ENCODE results near the gene INPP1.
"Not testable (repeated sequence)": the region's sequence is repeated elsewhere in the genome, so short reads cannot be mapped to it uniquely, and the experiment has no call there.

The INPP1 gene, protein sequence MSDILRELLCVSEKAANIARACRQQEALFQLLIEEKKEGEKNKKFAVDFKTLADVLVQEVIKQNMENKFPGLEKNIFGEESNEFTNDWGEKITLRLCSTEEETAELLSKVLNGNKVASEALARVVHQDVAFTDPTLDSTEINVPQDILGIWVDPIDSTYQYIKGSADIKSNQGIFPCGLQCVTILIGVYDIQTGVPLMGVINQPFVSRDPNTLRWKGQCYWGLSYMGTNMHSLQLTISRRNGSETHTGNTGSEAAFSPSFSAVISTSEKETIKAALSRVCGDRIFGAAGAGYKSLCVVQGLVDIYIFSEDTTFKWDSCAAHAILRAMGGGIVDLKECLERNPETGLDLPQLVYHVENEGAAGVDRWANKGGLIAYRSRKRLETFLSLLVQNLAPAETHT

DNA sequence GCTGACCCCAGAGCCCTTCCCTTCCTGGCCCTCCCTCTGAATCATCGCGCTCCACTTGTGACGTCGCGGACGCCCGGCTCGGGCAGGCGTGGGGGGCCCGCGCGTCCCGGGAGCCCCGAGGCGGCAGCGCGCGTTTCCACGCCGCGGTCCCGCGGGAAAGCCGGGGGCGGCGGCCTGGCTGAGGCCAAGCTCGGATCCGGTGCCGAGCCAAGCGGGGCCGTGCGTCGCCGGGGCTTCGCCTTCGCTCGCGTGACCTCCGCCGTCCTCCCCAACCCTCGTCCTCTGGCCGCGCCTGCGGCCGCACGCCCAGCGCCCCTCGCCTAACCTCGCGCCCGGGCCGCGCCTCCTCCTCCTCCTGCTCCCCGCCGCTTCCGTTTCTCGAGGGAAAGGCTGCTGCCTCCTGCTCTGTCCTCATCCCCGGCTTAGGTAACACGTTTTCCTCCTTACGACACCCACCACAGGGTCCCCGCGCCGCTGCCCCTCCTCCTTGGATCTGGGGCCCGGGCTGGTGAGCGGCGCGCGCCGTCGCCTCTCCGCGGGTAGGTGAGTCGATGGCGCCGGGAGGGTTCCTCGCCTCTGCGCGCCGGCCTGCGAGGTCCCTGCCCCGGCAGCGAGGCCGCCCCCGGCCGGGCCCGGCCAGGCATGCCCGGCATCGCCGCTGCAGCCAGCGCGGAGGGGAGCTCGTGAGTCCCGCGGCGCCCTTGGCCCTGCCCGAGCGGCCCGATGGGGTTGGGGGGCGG is at the start of gene INPP1:
TSS of gene INPP1 (plus strand) at position 54 of the 740 bp plus-strand sequence. CDS start 16,514 bp downstream, outside the sequence.
- FAIRE-seq: no peak

DNA sequence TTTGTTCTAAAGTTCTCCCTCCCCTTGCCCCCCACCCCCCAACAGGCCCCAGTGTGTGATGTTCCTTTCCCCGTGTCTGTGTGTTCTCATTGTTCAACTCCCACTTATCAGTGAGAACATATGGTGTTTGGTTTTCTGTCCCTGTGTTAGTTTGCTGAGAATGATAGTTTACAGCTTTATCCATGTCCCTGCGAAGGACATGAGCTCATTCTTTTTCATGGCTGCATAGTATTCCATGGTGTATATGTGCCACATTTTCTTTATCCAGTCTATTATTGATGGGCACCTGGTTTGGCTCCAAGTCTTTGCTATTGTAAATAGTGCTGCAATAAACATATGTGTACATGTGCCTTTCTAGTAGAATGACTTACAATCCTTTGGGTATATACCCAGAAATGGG is 45.5 kb upstream of the INPP1 start:
- FAIRE-seq: not testable (repeated sequence)

DNA sequence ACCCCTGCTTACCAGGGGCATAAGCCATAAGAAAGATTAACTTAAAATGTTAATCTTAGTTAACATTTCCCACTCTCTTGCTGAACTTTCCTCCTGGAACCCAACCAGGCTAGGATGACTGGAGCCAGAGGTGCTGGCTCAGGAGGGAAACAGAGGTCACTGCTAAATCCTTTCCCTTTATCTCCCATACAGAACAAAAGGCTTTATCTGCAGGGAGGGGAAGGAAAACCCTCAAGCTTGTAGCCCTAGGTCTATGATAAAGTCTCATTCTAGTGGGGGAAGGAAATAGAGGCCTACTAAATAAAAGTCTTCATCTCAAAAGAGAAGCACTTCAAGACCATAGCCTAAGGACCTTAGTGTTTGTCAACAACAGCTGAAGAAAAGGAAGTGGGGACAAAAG is 42.4 kb upstream of the INPP1 start:
- FAIRE-seq: no peak

DNA sequence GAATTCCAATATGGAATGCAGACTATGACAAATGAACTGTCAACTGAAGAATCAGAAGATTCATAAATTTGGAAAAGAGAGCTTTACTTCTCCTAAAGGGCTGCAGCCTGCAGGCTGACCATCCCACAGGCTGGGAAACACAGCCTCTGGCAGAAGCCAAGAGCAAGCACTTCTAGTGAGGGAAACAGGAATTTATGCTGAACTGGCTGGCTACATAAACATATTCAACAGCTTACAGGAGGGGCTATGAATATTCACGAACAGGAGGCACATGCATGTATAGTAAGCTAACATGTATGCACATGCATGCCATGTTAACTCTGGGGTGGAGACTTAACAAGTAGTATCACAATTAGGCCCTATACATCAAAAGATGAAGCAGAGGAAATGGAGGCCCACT is 41.3 kb upstream of the INPP1 start:
- FAIRE-seq: no peak

DNA sequence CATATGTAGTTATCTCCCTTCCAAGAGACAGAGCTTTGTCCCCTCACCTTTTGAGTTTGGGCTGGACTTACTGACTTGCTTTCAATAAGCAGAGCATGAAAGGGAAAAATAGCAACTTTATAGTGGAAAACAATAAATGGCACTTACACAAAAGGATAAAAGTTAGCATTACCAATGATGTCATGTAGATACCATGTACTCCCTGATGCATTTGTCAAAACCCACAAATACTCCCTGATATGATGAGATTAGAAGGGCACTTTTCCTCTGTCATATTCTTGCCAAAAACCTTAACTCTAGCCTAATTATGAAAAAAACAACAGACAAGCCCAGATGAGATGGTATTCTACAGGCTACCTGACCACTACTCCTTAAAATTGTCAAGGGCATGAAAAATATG is 39.7 kb upstream of the INPP1 start:
- no peak for FAIRE-seq

DNA sequence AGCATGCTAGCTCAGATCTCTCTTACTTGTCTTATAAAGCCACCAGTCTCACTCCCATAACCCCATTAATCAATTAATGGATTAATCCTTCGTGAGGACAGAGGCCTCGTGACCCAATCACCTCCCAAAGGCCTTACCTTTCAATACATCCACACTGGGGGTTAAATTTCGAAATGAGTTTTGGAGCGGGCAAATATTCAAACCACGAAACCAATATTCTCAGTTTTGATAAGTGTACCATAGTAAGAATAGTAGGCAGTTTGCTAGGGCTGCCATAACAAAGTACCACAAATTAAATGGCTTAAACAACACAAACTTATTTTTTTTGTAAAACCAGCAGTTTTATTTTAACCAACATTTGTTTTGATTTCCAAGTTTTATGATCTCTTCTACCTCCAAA is 39.0 kb upstream of the INPP1 start:
- FAIRE-seq: peak; percentile 53

DNA sequence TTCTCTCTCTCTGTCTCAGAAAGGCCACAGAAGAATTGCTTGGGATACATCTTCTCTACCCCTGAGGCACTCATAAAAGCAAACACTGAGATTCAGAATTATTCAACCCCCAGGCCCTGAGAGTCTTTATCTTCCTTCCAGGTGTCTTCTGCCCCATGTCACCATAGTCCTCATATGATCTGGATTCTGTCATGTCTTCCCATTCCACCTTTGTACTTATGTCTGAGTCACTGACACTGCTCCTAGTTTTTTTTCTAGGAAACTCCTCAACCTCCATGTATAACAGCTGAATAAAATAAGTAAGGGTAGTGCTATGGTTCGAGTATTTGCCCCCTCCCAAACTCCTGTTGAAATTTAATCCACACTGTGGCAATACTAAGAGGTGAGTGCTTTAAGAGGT is 35.4 kb upstream of the INPP1 start:
- FAIRE-seq: no peak

DNA sequence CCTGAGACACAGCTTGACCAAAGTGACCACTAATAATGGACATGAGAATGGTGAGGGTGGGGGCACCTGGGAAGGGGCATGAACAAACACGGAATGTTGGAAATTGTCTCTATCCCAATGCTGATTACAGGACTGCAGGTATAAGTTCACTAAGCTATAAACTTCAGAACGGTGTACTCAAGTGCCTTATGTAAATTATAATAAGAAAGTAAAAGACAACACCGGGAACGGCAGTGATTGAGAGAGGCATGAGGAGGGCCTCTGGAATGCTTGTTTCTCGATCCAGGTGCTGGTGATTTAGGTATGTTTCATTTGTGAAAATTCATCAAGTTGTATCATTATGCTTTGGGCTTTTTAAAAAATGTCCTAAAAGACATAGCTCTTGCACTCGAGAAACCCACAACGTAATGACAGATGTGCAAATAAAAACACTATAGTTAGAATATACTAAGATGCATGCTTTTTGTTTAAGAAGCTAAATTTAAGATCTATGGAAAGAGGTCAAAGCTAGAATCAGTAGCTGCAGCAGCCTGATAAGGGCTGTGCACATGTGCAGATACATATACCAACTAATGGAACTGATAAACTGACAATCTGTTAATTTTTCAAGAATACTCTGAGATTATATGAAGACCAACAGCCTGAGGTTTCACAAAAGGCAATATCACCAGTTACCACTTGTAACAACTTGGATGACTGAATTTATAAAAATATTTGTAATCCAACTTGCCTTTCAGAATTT is 31.3 kb upstream of the INPP1 start:
- no peak for FAIRE-seq

DNA sequence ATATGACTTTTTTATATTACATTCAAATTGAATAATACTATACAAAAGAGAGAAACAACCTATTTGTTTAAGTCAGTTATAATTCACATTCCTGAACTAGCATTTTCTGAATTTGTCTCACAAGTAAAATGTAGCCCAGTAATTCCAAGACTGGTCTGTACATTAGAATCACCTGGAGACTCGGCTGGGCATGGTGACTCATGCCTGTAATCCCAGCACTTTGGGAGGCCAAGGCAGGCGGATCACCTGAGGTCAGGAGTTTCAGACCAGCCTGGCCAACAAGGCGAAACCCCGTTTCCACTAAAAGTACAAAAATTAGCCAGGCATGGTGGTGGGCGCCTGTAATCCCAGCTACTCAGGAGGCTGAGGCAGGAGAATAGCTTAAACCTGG is 30.8 kb upstream of the INPP1 start:
- FAIRE-seq: not testable (repeated sequence)

DNA sequence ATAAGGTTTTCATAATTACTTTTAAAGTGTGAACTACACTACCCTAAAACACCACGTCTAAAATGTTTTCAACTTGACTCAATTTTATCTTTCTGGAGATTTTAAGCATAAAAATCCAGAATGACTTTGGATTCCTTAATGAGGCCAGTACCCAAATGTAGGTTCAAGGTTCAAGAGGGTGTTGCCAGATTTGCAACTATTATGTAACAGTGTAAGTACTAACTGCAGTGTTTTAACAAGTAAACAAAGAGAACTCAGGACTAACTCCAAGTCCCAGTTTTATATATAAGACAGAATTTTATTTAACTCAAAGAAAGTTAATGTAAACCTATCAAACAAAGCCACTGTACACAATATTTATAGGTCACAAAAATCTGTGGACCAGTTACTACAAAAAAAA is 29.5 kb upstream of the INPP1 start:
- peak; percentile 69 for FAIRE-seq

DNA sequence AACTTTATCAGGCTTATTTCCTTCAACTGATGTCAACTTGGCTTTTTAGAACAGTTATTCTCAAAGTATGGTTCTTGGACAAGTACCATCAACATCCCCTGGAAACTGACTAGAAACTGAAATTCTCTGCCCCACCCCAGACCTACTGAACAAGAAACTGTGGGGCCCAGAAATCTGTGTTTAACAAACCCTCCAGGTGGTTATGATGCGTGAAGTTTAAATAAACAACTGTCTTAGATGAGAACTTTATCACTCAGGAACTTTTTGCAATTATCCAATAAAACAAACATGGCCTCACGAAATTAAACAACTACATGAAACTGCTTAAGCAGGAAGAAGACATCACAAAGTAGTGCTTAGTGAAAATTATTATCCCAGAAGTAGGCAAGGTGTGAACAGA is 28.1 kb upstream of the INPP1 start:
- FAIRE-seq: no peak

DNA sequence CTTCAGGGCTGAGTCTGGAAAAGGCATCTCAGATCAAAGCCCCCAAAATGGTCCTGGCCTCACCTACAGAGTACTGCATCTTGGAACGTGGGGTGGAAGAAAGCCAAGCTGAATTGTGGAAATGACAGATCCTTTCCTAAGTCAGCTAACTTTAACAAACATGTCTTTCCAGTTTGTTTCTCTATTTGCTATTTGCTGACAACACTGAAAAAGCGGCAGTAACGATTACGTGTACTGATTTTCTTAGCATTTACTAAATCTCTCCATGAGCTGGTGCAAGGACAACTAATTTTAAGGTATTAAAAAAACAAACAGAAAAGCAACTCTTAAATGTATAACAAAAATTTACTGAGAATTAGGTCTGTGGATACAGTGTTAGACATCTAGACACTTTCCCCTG is 24.9 kb upstream of the INPP1 start:
- FAIRE-seq: no peak

DNA sequence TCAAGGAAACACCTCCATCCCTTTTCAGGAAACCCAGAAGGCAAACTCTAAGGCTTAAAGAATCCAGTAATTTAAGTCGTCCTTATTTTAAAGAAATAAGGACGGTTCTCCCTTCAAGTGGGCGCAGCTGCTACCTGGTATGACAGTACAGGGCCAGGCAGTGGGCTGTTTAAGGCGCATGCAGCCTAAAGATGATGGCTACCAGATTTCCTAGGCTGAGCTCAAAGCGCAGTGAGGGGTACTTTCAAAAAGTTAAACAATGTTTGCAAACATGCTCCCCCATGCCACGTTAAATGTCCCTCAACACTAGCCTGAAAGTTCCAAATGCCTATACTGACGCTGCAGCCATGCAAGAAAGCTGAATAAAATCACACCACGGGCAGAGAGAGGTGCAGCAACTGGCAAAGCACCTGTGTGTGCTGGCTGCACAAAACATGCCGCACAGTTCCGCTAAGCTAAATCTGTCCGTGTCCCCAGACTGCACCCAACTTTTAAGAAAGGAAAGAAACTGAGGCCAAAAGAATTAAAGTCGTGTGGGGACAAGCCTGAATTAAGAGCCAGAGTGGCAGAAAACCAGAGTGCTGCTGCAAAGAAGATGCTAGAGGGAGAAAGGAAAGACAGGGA is 24.3 kb upstream of the INPP1 start:
- no peak for FAIRE-seq

DNA sequence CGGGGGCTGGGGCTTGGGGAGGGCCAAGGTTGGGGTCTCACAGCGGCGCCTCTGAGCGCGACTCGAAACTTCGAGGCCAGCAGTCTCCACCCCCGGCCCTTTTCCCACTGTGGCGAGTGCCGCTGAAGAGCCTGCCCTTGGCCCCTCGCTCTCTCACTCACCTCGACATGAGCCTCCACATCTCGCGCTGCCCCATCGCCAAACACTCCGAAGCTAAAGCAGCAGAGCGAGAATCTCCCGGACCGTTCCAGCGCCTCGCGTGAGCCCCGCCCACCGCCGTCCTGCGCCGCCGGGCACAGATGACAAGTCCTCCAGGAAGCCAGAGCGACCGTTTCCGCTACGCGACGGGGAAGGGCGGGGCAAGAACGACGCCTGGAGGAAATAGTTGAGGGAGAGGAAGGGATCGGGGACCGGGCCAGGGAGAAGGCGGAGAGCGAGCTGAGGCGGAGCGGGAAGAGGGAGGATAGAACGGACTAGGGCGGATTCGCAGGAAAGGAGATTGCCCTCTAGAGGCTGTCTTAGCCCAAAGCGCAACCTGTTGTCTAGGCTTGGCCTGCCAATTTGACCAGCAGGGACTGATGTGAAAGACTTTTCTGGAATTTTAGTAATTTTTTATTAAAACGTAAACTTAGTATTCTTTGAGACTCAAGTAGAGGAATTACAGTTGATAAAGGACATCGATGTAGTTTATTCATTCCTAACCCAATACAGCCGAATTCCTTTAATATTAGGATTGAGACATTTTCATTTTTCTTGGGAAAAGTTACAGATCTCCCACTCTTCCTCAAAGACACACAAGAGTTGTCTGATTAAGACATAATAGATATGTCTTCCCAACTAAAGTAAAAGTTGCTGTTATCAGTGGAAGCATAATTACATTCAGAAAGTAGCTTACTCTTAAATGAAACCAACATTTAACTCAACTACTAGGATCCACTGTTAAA is 23.6 kb upstream of the INPP1 start, which contains the start of gene HIBCH:
TSS of gene HIBCH (minus strand) at position 272 of the 944 bp plus-strand sequence. CDS start at position 196, 76 bp downstream.
- FAIRE-seq: peak; percentile 79

DNA sequence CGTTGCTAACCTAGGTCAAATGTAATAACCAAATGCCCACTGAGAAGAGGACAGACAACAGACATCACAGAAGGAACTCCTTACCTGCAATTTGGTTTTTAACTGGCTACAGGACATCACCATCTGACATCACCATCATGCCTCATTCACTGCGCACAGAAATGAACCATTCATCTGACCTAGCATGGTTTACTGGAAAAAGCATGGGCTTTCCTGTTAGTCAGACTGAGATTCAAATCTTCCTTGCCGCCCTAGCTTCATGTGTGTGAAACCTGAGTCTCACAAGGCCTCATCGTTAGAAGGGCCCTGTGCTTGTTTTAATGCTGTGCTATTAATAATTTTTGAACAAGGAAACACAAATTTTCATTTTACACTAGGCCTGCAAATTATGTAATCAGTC is 22.7 kb upstream of the INPP1 start:
- FAIRE-seq: no peak

DNA sequence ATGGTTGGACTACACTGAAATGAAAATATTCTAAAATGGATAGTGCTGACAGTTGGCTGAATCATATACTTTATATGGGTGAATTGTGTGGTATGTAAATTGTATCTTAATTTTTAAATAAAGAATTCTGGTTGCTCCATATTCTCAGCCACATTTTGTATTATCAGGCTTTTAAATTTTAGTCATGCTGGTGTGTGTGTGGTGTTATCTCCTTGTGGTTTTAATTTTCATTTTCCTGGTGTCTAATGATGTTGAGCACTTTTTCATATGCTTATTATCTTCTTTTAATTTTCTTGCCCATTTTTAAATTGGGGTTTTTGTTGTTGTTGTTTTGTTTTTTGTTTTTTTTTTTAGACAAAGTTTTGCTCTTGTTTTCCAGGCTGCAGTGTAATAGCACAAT is 20.0 kb upstream of the INPP1 start:
- no peak for FAIRE-seq

DNA sequence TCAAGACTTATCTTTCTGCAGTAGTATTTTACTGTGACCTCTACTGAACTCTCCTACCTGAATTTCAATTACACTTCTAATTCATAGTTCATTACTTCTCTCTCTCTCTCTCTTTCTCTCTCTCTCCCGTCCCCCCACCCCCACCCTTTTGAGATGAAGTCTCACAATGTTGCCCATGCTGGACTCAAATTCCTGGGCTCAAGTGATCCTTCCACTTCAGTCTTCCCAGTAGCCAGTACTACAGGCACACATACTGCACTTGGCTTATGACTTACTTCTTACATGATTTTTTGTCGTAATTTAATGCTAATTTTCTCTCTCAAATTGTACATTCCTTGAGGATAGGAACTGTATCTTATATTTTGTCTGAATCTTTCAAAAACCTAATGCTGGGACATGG is 17.8 kb upstream of the INPP1 start:
- no peak for FAIRE-seq

DNA sequence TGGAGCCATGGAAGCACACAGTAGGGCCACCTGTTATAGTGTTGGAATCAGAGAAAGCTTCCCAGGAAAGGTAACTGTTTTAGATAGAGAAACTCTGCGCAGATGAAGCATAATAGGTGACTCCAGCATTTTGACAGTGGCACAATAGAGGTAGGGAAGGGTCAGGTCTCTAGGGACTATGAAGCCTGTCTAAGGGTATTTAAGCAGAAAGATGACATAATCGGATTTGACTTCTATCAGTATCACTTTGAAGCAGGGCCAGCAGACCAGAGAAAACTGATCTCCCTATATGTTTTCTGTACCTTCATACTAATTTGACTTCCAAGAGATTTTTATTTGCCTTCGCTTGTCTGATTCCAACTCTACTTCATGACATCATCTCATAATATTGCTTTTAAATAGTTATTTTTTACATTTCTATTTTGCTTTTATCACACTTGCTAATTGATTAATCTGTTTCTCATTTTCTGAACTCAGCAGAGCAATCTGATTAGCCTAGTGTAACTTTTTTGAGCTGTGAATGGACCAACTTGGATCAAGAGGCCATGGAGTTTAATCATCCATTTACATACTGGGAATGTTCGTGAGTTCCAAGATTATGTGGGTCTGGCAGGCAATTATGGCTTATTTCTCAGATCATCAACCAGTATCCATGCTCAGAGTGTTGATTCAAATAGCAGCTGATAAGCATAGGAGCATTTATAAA is 15.4 kb upstream of the INPP1 start:
- FAIRE-seq: no peak

DNA sequence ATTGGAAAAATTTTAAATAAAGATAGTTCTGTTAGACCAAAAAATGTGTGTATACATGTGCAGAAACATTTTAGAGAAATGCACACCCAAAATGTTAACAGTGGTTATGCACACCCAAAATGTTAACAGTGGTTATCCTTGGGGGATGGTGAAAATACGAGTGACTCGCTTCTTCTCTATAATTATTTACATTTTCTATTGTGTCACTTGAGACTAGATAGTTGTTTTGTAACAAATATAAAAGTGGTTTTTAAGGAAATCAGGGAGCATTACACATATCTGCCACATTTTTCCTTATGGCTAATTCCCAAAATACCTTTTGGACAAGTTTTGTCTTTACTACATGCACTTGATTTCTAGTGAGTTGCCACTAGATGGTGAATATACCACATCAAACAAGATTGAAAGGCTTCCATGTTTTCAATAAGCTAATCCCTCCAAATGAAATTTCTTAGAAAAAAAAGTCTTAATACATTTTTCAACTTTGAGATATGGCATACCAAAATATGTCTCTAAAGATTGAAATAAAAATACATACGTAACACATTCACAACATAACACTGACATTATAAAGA is 14.7 kb upstream of the INPP1 start:
- peak; percentile 43 for FAIRE-seq

DNA sequence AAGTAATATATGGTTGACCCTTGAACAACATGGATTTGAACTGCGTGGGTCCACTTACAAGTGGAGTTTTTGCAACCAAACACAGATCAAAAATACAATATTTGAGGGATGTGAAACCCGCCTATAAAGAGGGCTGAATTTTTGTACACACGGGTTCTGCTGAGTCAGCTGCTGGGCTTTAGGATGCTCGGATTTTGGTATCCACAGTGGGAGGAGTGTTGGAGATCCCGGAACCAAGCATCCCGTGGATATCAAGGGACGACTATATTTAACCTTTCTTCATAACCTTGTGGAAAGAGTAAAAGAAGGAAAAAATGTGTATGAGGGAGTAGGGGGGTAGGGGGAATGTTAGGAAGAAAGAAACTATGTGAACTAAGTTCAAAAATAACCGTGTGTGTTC is 10.0 kb upstream of the INPP1 start:
- no peak for FAIRE-seq

DNA sequence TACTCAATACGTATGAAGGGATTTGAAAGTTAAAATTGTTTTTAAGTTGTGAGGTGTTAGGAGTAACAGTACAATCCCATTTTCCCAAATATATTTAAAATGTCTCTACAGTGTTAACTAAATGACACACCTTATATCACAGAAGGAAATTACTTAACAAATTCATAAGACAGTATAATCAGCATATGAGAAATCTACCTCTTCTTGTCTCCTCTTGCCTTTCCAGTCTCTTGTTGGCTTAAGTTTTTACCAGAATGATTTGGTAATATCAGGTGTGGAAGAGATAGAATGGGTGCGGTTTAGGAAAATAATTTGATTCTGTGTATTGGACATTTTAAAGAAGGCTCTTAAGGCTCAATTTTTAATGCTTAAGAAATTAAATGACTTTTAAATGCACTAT is 9.5 kb upstream of the INPP1 start:
- FAIRE-seq: no peak

Data from colon (tissue), 2 donors.